HepG2 (cell line): ENCODE measurements around the gene KCNB1. TPM values are rescaled to one million over a fixed set of nuclear protein-coding genes. Genes with fewer than 3 reads are reported as not detected.

Experiments used
- HNF4A ChIP-seq: sonication (generic); formaldehyde crosslinking; IDR thresholded peaks from 2 replicates; pipeline ENCODE4 v1.4.0; 2020; ENCODE audit warnings: missing genetic modification reagents
- TBX2 ChIP-seq: sonication (generic); formaldehyde crosslinking; IDR thresholded peaks from 2 replicates; pipeline ENCODE4 v1.5.0; 2020; ENCODE audit warnings: missing genetic modification reagents, mild to moderate bottlenecking, borderline replicate concordance
- WIZ ChIP-seq: sonication (generic); formaldehyde crosslinking; IDR thresholded peaks from 2 replicates; pipeline ENCODE4 v1.5.1; 2020; ENCODE audit warnings: mild to moderate bottlenecking, missing genetic modification reagents
- ZBTB40 ChIP-seq, 2 experiments: fragments of 450-650 bp in 1 of 2; sonication (generic) in 1 of 2; formaldehyde crosslinking in 1 of 2; IDR thresholded peaks; 2 replicates each; pipeline versions ENCODE4 v1.6.1 to v1.8.0; 2016 to 2022; ENCODE audit warnings: antibody characterized with exemption in 1 of 2, mild to moderate bottlenecking in 1 of 2, missing genetic modification reagents in 1 of 2
- ZNF451 ChIP-seq: sonication (generic); formaldehyde crosslinking; IDR thresholded peaks from 2 replicates; pipeline ENCODE4 v1.5.0; 2020; ENCODE audit warnings: mild to moderate bottlenecking, missing genetic modification reagents
- polyA plus RNA-seq, 8 experiments: library from polyadenylated mRNA; depleted of rRNA in 3 of 8; stranded (reverse) in 7 of 8; unstranded in 1 of 8; fragments of >200 nt; fragmentation: Illumina TruSeq in 4 of 8; extraction: Trizol in 4 of 8; gene quantifications; 2 replicates each; pipeline versions ENCODE4 v1.2.1 to v1.2.3, GENCODE V29; 2011 to 2016; ENCODE audit warnings: low read depth in 4 of 8, missing spikeins in 1 of 8, mixed read lengths in 1 of 8; ENCODE audit not compliant: insufficient read depth in 1 of 8
- total RNA-seq, 5 experiments: library from RNA; depleted of rRNA; stranded (reverse); fragments of >200 nt; fragmentation: Illumina TruSeq; extraction: Trizol; gene quantifications; 2 replicates each; pipeline ENCODE4 v1.2.3, GENCODE V29; 2016; ENCODE audit warnings: low read depth in 1 of 5

Gene KCNB1
- total and polyA plus RNA-seq, 2 of the 13 experiments (the other 11 are each of a cell fraction or from before 2014, with no cell fraction given), result 0.02 TPM; not detected in 1

DNA sequence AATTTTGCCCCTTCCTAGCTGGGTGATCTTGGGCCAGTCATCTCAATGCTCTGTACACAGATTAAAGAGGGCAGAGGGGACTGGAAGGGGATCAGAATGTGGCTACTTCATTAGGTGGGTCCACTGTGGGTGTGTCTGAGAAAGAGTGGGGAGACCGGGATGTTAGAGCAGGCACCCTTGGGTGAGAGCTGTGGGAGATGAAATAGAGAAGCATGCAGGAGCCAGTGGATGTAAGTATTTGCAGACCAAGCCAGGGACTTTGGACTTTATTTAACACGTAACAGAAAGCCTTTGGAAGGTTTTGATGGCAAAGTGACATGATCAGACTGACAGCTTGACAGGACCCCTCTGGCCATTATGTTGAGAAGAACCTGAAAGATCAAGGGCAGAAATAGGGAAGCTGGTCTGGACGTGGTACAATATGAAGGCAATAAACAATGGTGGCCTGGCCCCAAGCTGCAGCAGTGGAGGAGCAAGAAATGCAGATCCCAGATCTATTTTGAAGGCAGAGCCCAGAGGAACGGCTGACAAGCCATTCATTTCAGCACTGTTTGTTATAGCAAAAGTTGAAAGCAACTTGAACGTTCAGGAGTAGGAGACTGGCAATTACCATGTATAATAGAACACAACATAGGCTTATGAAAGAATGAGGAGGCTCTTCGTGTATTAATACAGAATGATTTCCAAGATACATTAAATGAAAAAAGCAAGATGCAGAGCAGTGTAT, 122.1 kb downstream of the KCNB1 start (continued):
- no peak for TF ChIP-seq ZBTB40 (IDR thresholded peaks at IDR 0.05)
- TF ChIP-seq ZBTB40 (CRISPR knock-in tag; IDR thresholded peaks at IDR 0.05), result peak; percentile 53; the same call in 1 of the 2 replicates
- TF ChIP-seq ZNF451 (CRISPR knock-in tag), result no peak
- peak; percentile 88 for TF ChIP-seq HNF4A (CRISPR knock-in tag)
- TF ChIP-seq WIZ (CRISPR knock-in tag), result 0 out of 2 replicates have a peak, but pooled peaks have one; percentile 48
- peak; percentile 53; the same call in 1 of the 2 replicates for TF ChIP-seq TBX2 (CRISPR knock-in tag)
